ENCODE measurements around the gene TBL1X. TPM values are rescaled to one million over a fixed set of nuclear protein-coding genes. Genes with fewer than 3 reads are reported as not detected.

The TBL1X gene
- total and polyA plus RNA-seq, 8 donors = 4.7 to 53.1 (median 9.5) TPM

GRCh38 chrX:9738151-9738550 is 273.3 kb downstream of the TBL1X start:
- Histone ChIP-seq H3K27ac (no peak overlapping the region), H3K9me3 (peaks cover 0 to 7% (median 2%) of the 10 kb centered on the region in 4 donors), H3K27me3 (no peaks in the 10 kb centered on the region), H3K4me1 (no peaks in the 10 kb centered on the region), H3K4me3 (no peak overlapping the region), H3K36me3 (no peaks in the 10 kb centered on the region)
- WGBS, 5 donors = 54 to 79% (median 67%) methylated on average over 3 of the region's 3 CpGs
- DNase-seq = no peak
- TF ChIP-seq CTCF (IDR thresholded peaks at IDR 0.05) (no peak), POLR2AphosphoS5 (IDR thresholded peaks at IDR 0.05) (no peak), EP300 (IDR thresholded peaks at IDR 0.05) (no peak), POLR2A (IDR thresholded peaks at IDR 0.05) (no peak)
- intact Hi-C loops (cut with DNase I; ENCODE audit: low total_unique reads) = no loop called here

- H3K9me3 ChIP-seq = peaks cover 0 to 7% (median 0%) of the 10 kb centered on the region in 4 donors
- TF ChIP-seq POLR2A (IDR thresholded peaks at IDR 0.05) (no peak), POLR2AphosphoS5 (IDR thresholded peaks at IDR 0.05) (no peak), CTCF (IDR thresholded peaks at IDR 0.05) (no peak), EP300 (IDR thresholded peaks at IDR 0.05) (no peak)
- no peaks in the 10 kb centered on the region for H3K27me3 ChIP-seq
- no peaks in the 10 kb centered on the region for H3K4me1 ChIP-seq
- WGBS, 5 donors = 72 to 93% (median 82%) methylated on average over 3 to 5 of the region's 5 CpGs
- DNase-seq = no peak
- H3K36me3 ChIP-seq = no peaks in the 10 kb centered on the region
- intact Hi-C loops (cut with DNase I; ENCODE audit: low total_unique reads) = no loop called here
- no peak overlapping the region for H3K27ac ChIP-seq
- no peak overlapping the region for H3K4me3 ChIP-seq
Observed at GRCh38 chrX:9739130-9739529, 274.3 kb downstream of the TBL1X start.

GRCh38 chrX:9745417-9746115 is 280.7 kb downstream of the TBL1X start:
- TF ChIP-seq POLR2A (IDR thresholded peaks at IDR 0.05) (no peak), CTCF (IDR thresholded peaks at IDR 0.05) (no peak), POLR2AphosphoS5 (IDR thresholded peaks at IDR 0.05) (no peak), EP300 (IDR thresholded peaks at IDR 0.05) (no peak)
- Histone ChIP-seq H3K4me1 (no peaks in the 10 kb centered on the region), H3K4me3 (no peak overlapping the region), H3K27me3 (no peaks in the 10 kb centered on the region), H3K36me3 (no peaks in the 10 kb centered on the region), H3K9me3 (no peaks in the 10 kb centered on the region), H3K27ac (peak overlapping the region in 1 of 5 donors; percentile 31)
- 60 to 77% (median 71%) methylated on average over 10 to 11 of the region's 11 CpGs for WGBS, 5 donors
- intact Hi-C loops (cut with DNase I; ENCODE audit: low total_unique reads) = no loop called here
- peak in 1 of 2 donors; percentile 30 for DNase-seq

GRCh38 chrX:9746148-9746888 is 281.5 kb downstream of the TBL1X start:
- 37 to 68% (median 42%) methylated on average over 3 of the region's 3 CpGs for WGBS, 5 donors
- H3K9me3 ChIP-seq = peaks cover 0 to 4% (median 0%) of the 10 kb centered on the region in 4 donors
- no peaks in the 10 kb centered on the region for H3K27me3 ChIP-seq
- DNase-seq = peak in 1 of 2 donors; percentile 11
- intact Hi-C loops (cut with DNase I; ENCODE audit: low total_unique reads) = no loop called here
- H3K36me3 ChIP-seq = no peaks in the 10 kb centered on the region
- H3K4me1 ChIP-seq = no peaks in the 10 kb centered on the region
- H3K27ac ChIP-seq = peak overlapping the region in 1 of 5 donors; percentile 31
- H3K4me3 ChIP-seq = no peak overlapping the region
- TF ChIP-seq CTCF (IDR thresholded peaks at IDR 0.05) = no peak
- TF ChIP-seq EP300 (IDR thresholded peaks at IDR 0.05) = no peak
- no peak for TF ChIP-seq POLR2A (IDR thresholded peaks at IDR 0.05)
- no peak for TF ChIP-seq POLR2AphosphoS5 (IDR thresholded peaks at IDR 0.05)

Data from stomach (tissue), 9 donors.